ENCODE measurements around the gene SSBP2.

SSBP2 gene

GRCh38 chr5:81751836-81752643 lies 1.1 kb upstream of the SSBP2 start:
- in situ Hi-C loops (cut with MboI; ENCODE audit: low pct_unique_long_range_greater_than_20kb, low sequenced_read_pairs, unreplicated experiment) = no loop called here
- no peak for TF ChIP-seq CTCF (IDR thresholded peaks at IDR 0.05; ENCODE audit: extremely low read depth, insufficient read depth, missing control alignments)
- no peak for DNase-seq (ENCODE audit: low spot score)

- peak; percentile 59 for DNase-seq (ENCODE audit: low spot score)
- in situ Hi-C loops (cut with MboI; ENCODE audit: low pct_unique_long_range_greater_than_20kb, low sequenced_read_pairs, unreplicated experiment) = no loop called here
These were observed 439 bp downstream of the SSBP2 start for GRCh38 chr5:81750308-81751008.

GRCh38 chr5:81749561-81750307 lies 1.2 kb downstream of the SSBP2 start:
- peak; percentile 5 for TF ChIP-seq CTCF (IDR thresholded peaks at IDR 0.05; ENCODE audit: extremely low read depth, insufficient read depth, missing control alignments)
- in situ Hi-C loops (cut with MboI; ENCODE audit: low pct_unique_long_range_greater_than_20kb, low sequenced_read_pairs, unreplicated experiment) = loop anchor here (25.0 kb wide), 1 partner anchor 237 kb away; no protein-coding TSS in a partner anchor
- peak; percentile 88 for DNase-seq (ENCODE audit: low spot score)

More at GRCh38 chr5:81750308-81751008, 439 bp downstream of the SSBP2 start:
- no peak for TF ChIP-seq CTCF (IDR thresholded peaks at IDR 0.05; ENCODE audit: extremely low read depth, insufficient read depth, missing control alignments)

GRCh38 chr5:81749192-81749560 lies 1.7 kb downstream of the SSBP2 start:
- no peak for TF ChIP-seq CTCF (IDR thresholded peaks at IDR 0.05; ENCODE audit: extremely low read depth, insufficient read depth, missing control alignments)
- in situ Hi-C loops (cut with MboI; ENCODE audit: low pct_unique_long_range_greater_than_20kb, low sequenced_read_pairs, unreplicated experiment) = loop anchor here (25.0 kb wide), 1 partner anchor 237 kb away; no protein-coding TSS in a partner anchor
- DNase-seq (ENCODE audit: low spot score) = no peak

- DNase-seq (ENCODE audit: low spot score) = no peak
- peak; percentile 3 for TF ChIP-seq CTCF (IDR thresholded peaks at IDR 0.05; ENCODE audit: extremely low read depth, insufficient read depth, missing control alignments)
- in situ Hi-C loops (cut with MboI; ENCODE audit: low pct_unique_long_range_greater_than_20kb, low sequenced_read_pairs, unreplicated experiment) = loop anchor here (25.0 kb wide), 1 partner anchor 236 kb away; no protein-coding TSS in a partner anchor
These were observed 2.3 kb downstream of the SSBP2 start for GRCh38 chr5:81748556-81748955.

- no peak for TF ChIP-seq CTCF (IDR thresholded peaks at IDR 0.05; ENCODE audit: extremely low read depth, insufficient read depth, missing control alignments)
- no peak for DNase-seq (ENCODE audit: low spot score)
- in situ Hi-C loops (cut with MboI; ENCODE audit: low pct_unique_long_range_greater_than_20kb, low sequenced_read_pairs, unreplicated experiment) = loop anchor here (25.0 kb wide), 1 partner anchor 235 kb away; no protein-coding TSS in a partner anchor
These were observed 3.9 kb downstream of the SSBP2 start for GRCh38 chr5:81747030-81747429.
